Measurements from ENCODE around the gene GAPDHS.

The GAPDHS gene

DNA sequence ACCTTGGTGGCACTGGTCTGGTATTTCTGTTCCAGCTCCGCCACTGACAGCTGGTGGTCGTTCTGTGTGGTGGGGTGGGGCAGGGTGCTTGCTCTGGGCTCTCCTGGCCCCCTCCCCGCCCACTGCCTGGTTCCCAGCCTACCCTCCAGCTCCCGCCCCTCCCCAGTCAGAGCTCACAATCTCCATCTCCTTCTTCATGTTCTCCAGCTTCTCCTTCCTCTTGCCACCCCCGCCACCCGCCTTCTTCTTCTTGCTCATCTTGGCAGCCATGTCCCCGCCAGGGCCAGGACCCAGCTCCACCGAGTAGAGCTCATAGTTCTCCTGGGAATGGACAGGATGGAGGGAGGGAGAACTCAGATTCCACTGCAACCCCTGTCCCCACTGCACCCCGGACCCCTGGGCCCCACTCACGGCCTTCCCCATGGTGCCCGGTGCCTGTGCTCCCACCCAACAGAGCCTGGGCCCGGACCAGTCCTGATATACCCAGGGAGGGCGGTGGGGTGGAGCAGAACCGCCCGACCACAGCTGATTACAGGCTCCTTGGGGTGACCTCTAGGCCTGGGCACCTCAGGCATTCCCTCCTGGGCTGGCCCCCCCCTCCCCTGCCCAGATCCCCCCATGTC lies 30.1 kb downstream of the GAPDHS start, which contains the start of gene ATP4A:
TSS of gene ATP4A (minus strand) at position 452 of the 623 bp plus-strand sequence. CDS start at position 423, 29 bp downstream.
- in situ Hi-C loops (cut with HindIII; ENCODE audit: low sequenced_read_pairs) = no loop called here
- no peak within 1 kb of the TSS for H3K4me3 ChIP-seq (ENCODE audit: low read depth, low read length)
- TF ChIP-seq, protein P1, sequence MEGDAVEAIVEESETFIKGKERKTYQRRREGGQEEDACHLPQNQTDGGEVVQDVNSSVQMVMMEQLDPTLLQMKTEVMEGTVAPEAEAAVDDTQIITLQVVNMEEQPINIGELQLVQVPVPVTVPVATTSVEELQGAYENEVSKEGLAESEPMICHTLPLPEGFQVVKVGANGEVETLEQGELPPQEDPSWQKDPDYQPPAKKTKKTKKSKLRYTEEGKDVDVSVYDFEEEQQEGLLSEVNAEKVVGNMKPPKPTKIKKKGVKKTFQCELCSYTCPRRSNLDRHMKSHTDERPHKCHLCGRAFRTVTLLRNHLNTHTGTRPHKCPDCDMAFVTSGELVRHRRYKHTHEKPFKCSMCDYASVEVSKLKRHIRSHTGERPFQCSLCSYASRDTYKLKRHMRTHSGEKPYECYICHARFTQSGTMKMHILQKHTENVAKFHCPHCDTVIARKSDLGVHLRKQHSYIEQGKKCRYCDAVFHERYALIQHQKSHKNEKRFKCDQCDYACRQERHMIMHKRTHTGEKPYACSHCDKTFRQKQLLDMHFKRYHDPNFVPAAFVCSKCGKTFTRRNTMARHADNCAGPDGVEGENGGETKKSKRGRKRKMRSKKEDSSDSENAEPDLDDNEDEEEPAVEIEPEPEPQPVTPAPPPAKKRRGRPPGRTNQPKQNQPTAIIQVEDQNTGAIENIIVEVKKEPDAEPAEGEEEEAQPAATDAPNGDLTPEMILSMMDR (IDR thresholded peaks at IDR 0.05; ENCODE audit: low read depth, low read length) = no peak
- DNase-seq (ENCODE audit: low read depth, low spot score) = no peak

DNA sequence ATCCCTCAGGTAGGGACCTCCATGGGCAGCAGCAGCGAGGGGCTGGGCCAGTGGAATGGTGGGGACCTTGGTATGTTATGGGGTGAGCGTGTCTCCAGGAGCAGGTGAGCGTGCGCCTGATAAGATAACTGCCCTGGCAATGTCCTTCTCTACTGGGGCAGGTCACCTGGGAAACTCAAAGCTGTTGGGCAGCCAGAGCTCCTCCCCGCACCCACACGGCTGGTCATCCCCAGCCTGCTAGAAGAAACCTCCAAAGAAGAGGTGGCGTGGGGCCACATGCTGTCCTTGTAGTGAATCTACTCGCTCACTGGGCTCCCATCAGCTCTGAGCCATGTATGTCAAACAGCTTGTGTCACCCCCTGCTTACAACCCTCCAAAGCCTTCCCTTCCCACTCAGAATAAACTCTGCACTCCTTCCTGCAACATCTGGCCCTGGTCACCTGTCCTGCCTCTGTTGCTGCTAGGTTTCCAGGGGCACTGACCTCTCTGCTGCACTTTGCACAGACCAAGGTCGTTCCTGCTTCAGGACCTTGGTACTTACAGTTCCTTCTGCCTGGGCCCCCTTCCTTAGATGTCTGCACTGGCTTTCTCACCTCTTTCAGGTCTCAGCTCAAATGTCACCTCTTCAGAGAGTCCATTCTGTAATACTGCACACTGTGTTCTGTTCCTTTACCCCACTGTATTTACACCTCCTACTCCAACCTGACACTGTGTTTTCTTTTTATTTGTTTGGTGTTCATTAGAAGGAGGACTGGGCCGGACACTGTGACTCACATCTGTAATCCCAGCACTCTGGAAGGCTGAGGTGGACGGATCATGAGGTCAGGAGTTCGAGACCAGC lies 32.0 kb downstream of the GAPDHS start:
- in situ Hi-C loops (cut with HindIII; ENCODE audit: low sequenced_read_pairs) = no loop called here
- TF ChIP-seq, protein P1 (IDR thresholded peaks at IDR 0.05; ENCODE audit: low read depth, low read length) = no peak
- no peak overlapping the region for H3K4me3 ChIP-seq (ENCODE audit: low read depth, low read length)
- no peak for DNase-seq (ENCODE audit: low read depth, low spot score)

DNA sequence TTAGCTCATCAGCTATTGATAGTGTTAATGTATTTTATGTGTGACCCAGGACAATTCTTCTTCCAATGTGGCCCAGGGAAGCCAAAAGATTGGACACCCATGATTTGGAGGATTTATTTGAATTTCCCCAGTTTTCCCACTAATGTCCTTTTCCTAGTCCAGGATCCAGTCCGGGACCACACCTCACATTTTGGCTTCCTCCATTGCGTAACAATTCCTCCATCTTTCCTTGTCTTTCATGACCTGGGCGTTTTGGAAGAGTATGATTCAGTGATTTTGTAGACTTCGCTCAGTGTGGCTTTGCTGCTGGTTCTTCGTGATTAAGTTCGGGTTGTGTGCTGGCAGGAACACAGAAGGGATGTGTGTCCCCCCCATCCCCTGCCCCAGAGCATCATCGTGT lies 33.5 kb downstream of the GAPDHS start:
- no peak for DNase-seq (ENCODE audit: low read depth, low spot score)
- in situ Hi-C loops (cut with HindIII; ENCODE audit: low sequenced_read_pairs) = no loop called here
- TF ChIP-seq, protein P1 (IDR thresholded peaks at IDR 0.05; ENCODE audit: low read depth, low read length) = no peak
- no peak overlapping the region for H3K4me3 ChIP-seq (ENCODE audit: low read depth, low read length)

DNA sequence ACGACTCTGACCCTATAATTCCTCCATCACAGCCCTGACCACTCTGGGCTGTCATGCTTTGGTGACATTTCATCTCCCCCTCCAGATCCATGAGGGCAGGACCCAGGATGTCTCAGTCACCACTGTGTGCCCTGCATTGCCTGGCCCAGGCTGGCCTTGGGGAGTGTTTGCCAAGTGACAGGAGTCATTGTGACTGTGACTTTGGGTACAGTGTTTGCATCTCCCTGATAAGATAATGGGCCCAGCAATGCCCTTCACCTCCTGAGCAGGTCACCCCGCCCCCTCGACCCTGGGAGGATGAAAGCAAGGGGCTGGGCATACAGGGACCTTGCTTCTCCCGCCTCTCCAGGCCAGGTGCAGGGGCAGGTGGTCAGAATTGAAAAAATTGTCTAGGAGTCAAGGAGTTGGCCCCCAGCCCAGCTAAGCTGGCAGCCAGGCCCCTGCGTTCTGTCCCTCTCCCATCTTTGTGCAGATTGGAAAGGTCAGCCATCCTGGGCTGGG lies 36.1 kb downstream of the GAPDHS start:
- DNase-seq (ENCODE audit: low read depth, low spot score) = no peak
- H3K4me3 ChIP-seq (ENCODE audit: low read depth, low read length) = no peak overlapping the region
- TF ChIP-seq, protein P1 (IDR thresholded peaks at IDR 0.05; ENCODE audit: low read depth, low read length) = no peak
- in situ Hi-C loops (cut with HindIII; ENCODE audit: low sequenced_read_pairs) = no loop called here

DNA sequence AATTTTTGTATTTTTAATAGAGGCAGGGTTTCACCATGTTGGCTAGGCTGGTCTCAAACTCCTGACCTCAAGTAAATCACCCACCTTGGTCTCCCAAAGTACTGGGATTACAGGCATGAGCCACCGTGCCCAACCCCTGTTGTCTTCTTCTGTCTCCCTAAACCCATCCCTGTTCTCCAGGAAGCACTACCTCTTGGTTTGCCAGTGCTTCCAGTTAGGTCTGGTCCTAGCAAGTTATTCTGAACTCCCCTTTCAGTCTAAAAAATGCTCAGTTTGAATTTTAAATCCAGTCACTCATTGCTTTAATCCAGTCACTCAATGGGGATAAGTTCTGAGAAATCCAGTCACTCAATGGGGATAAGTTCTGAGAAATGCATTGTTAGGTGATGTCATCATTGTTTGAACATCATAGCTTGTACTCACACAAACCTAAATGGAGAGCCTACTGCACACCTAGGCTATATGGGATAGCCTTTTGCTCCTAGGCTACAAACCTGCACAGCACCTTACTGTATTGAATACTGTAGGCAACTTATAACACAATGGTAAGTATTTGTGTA lies 38.2 kb downstream of the GAPDHS start:
- TF ChIP-seq, protein P1 (IDR thresholded peaks at IDR 0.05; ENCODE audit: low read depth, low read length) = no peak
- in situ Hi-C loops (cut with HindIII; ENCODE audit: low sequenced_read_pairs) = no loop called here
- no peak overlapping the region for H3K4me3 ChIP-seq (ENCODE audit: low read depth, low read length)
- DNase-seq (ENCODE audit: low read depth, low spot score) = no peak

DNA sequence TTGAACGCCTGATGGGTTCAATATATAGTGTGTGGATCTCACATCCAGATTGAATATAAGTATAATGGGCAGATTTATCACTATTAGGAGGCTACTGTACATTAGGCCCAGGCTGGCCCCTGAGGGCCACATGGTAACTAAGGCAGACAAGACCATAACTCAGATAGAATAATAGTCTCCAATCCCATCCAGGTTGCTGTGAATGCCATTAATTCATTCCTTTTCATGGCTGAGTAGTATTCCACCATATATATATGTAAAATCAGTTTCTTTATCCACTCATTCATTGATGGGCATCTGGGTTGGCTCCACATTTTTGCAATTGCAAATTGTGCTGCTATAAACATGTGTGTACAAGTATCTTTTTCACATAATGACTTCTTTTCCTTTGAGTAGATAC lies 44.7 kb downstream of the GAPDHS start:
- no peak overlapping the region for H3K4me3 ChIP-seq (ENCODE audit: low read depth, low read length)
- in situ Hi-C loops (cut with HindIII; ENCODE audit: low sequenced_read_pairs) = no loop called here
- TF ChIP-seq, protein P1 (IDR thresholded peaks at IDR 0.05; ENCODE audit: low read depth, low read length) = no peak
- DNase-seq (ENCODE audit: low read depth, low spot score) = no peak

All from astrocyte of the spinal cord (primary cell).